EH (cell line): ENCODE results near the gene BEND6.
A peak's percentile ranks its signal among the peaks of the same experiment; 100 is the strongest.

Source experiments
- DNase-seq: peaks from one replicate; pipeline ENCODE4 v3.0.0-alpha.2; 2015; ENCODE audit warnings: low read depth

The BEND6 gene

GRCh38 chr6:56940977-56941376 lies 13.9 kb upstream of the BEND6 start:
- no peak for DNase-seq

- no peak for DNase-seq
Observed at GRCh38 chr6:56944661-56945060, 10.2 kb upstream of the BEND6 start.

- peak; percentile 41 for DNase-seq
Observed at GRCh38 chr6:56946368-56946767, 8.5 kb upstream of the BEND6 start.

- peak; percentile 73 for DNase-seq
Observed at GRCh38 chr6:56947924-56948323, 7.0 kb upstream of the BEND6 start.

GRCh38 chr6:56949265-56949664 lies 5.6 kb upstream of the BEND6 start:
- no peak for DNase-seq

GRCh38 chr6:56949925-56950495 lies 4.9 kb upstream of the BEND6 start:
- peak; percentile 44 for DNase-seq

GRCh38 chr6:56951049-56951831 lies 3.7 kb upstream of the BEND6 start:
- peak; percentile 44 for DNase-seq

GRCh38 chr6:56953597-56954402 lies 1.1 kb upstream of the BEND6 start:
- peak; percentile 36 for DNase-seq

GRCh38 chr6:56955171-56956155 lies 556 bp downstream of the BEND6 start:
- DNase-seq, result peak; percentile 93

- DNase-seq, result no peak
Observed at GRCh38 chr6:56956491-56956890, 1.6 kb downstream of the BEND6 start.

- DNase-seq, result no peak
Observed at GRCh38 chr6:56957856-56958255, 2.9 kb downstream of the BEND6 start.

- peak; percentile 53 for DNase-seq
Observed at GRCh38 chr6:56958481-56958880, 3.6 kb downstream of the BEND6 start.

GRCh38 chr6:56959094-56959493 lies 4.2 kb downstream of the BEND6 start:
- peak; percentile 45 for DNase-seq

GRCh38 chr6:56959938-56960337 lies 5.0 kb downstream of the BEND6 start:
- peak; percentile 58 for DNase-seq

- no peak for DNase-seq
Observed at GRCh38 chr6:56961151-56961550, 6.2 kb downstream of the BEND6 start.

- peak; percentile 54 for DNase-seq
Observed at GRCh38 chr6:56962441-56962840, 7.5 kb downstream of the BEND6 start.

GRCh38 chr6:56963043-56963442 lies 8.1 kb downstream of the BEND6 start:
- no peak for DNase-seq

- no peak for DNase-seq
Observed at GRCh38 chr6:56963793-56964192, 8.9 kb downstream of the BEND6 start.

- no peak for DNase-seq
Observed at GRCh38 chr6:56965126-56965525, 10.2 kb downstream of the BEND6 start.

- DNase-seq, result no peak
Observed at GRCh38 chr6:56970849-56971248, 15.9 kb downstream of the BEND6 start.

GRCh38 chr6:56977192-56977591 lies 22.3 kb downstream of the BEND6 start:
- no peak for DNase-seq

GRCh38 chr6:56978530-56978929 lies 23.6 kb downstream of the BEND6 start:
- no peak for DNase-seq
